ENCODE results near the gene EXD3. TPM values are rescaled to one million over a fixed set of nuclear protein-coding genes. Genes with fewer than 3 reads are reported as not detected.
A peak's percentile ranks its signal among the peaks of the same experiment; 100 is the strongest.

The EXD3 gene
- total and polyA plus RNA-seq, 2 of the 13 experiments (the other 11 are each of a cell fraction or from before 2014, with no cell fraction given), result 2.7 to 4.8 TPM

- TF ChIP-seq ZMYM3 (CRISPR knock-in tag; IDR thresholded peaks at IDR 0.05) (no peak), HNRNPH1 (optimal IDR thresholded peaks at IDR 0.05; ENCODE audit: low read depth, low read length) (no peak), ZNF772 (CRISPR knock-in tag; IDR thresholded peaks at IDR 0.05) (no peak), SAP130 (CRISPR knock-in tag; IDR thresholded peaks at IDR 0.05; ENCODE audit: low read depth) (peak; percentile 47; the same call in 1 of the 2 replicates), NFIC (IDR thresholded peaks at IDR 0.05; ENCODE audit: low read length) (no peak), HNRNPK (IDR thresholded peaks at IDR 0.05; ENCODE audit: low read depth, low read length, poor library complexity, severe bottlenecking) (no peak), MTF1 (CRISPR knock-in tag; IDR thresholded peaks at IDR 0.05) (no peak), ZNF33A (CRISPR knock-in tag; IDR thresholded peaks at IDR 0.05; ENCODE audit: borderline replicate concordance) (no peak), IKZF4 (CRISPR knock-in tag; IDR thresholded peaks at IDR 0.05; ENCODE audit: borderline replicate concordance, low read depth, not compliant biosample characterization) (no peak), ZNF274 (CRISPR knock-in tag; IDR thresholded peaks at IDR 0.05) (0 out of 2 replicates have a peak, but pooled peaks have one; percentile 60), SMC3 (IDR thresholded peaks at IDR 0.05; ENCODE audit: low read length) (peak; percentile 25; the same call in 1 of the 2 replicates), PHF21A (CRISPR knock-in tag; IDR thresholded peaks at IDR 0.05) (no peak), ZNF383 (CRISPR knock-in tag; IDR thresholded peaks at IDR 0.05; ENCODE audit: borderline replicate concordance) (no peak), TBX2 (CRISPR knock-in tag; IDR thresholded peaks at IDR 0.05; ENCODE audit: borderline replicate concordance) (no peak), SNAPC5 (CRISPR knock-in tag; IDR thresholded peaks at IDR 0.05; ENCODE audit: borderline replicate concordance) (no peak), UBTF (CRISPR knock-in tag; IDR thresholded peaks at IDR 0.05) (peak; percentile 74), ZNF800 (CRISPR knock-in tag; IDR thresholded peaks at IDR 0.05) (peak; percentile 79; the same call in 1 of the 2 replicates), ZNF136 (CRISPR knock-in tag; IDR thresholded peaks at IDR 0.05; ENCODE audit: low read depth) (0 out of 2 replicates have a peak, but pooled peaks have one; percentile 32), FOXA3 (CRISPR knock-in tag; IDR thresholded peaks at IDR 0.05) (no peak), ZNF275 (CRISPR knock-in tag; IDR thresholded peaks at IDR 0.05; ENCODE audit: borderline replicate concordance) (no peak), PHF5A (CRISPR knock-in tag; IDR thresholded peaks at IDR 0.05; ENCODE audit: low read depth, unreplicated experiment) (no peak)
Observed at GRCh38 chr9:137319011-137319738, 103.8 kb downstream of the EXD3 start (continued).
